Femur (tissue), 1 donor: ENCODE measurements around the gene LCT.

Source experiments
- DNase-seq: peaks from one replicate; pipeline ENCODE4 v3.0.0-alpha.2; 2017

Gene LCT

DNA sequence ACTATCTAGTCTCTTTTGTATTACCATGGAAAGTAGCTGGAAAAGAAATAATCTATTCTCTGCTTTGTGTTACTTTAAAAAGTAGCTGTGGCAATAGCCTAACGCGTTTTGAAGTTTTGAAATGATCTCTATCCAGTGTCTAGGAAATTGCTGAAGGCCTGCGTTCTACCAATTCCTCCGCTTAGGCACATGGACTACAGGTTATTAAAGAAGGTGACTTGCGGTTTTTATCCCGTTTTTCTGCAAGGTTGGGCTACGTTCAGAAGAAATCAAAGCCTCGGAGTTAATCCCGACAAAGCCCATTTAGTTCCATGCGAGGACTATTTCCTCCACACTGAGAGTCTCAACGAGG lies 96.0 kb downstream of the LCT start:
- no peak for DNase-seq

DNA sequence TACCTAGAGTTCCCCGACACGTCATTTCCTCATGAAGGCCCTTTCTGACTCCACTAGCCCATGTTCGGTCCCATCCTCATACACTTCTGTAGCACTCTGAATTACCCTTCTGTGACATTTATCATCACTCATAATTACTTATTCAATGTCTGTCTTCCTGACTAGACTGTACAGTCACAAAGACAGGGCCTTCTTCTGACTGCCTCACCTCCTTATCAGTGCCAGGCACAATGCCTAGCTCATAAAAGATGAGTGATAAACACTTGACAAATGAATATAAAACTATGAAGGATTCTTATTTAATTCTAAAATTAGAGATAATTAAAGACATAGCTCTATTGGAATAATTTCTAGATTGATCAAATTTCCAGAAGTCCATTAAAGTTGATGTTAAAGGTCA lies 96.8 kb downstream of the LCT start:
- no peak for DNase-seq
